Measurements from ENCODE around the gene SH3BP2. TPM values are rescaled to one million over a fixed set of nuclear protein-coding genes. Genes with fewer than 3 reads are reported as not detected.
A peak's percentile ranks its signal among the peaks of the same experiment; 100 is the strongest.

SH3BP2 gene
- total RNA-seq, 1 donor from 2014 or later: 43.2 TPM

DNA sequence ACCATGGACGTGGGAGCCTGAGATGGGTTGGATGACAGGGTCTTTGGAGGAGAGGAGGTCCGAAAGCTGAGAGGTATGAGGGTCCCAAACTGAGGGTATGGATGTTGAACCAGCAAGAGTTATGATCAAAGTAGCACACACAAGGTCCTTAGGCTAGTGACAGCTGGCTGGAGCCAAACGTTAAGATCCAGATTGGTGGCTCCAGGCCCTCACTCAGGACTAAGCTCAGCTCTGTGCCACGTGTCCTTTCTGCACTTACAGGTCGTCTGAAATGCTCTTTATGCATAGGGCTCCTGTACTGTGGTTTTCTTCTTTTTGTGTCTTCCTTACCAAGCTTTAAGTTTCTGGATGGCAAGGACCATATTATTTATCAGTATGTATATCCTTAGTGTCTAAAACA lies 86.1 kb downstream of the SH3BP2 start:
- no peak for ATAC-seq (ENCODE audit: low read depth)
- peaks cover 73% of the 10 kb centered on the region for H3K36me3 Mint-ChIP-seq (ENCODE audit: low read depth)
- intact Hi-C loops (cut with micrococcal nuclease): no loop called here
- H3K27me3 Mint-ChIP-seq: no peaks in the 10 kb centered on the region
- TF ChIP-seq, protein P1, sequence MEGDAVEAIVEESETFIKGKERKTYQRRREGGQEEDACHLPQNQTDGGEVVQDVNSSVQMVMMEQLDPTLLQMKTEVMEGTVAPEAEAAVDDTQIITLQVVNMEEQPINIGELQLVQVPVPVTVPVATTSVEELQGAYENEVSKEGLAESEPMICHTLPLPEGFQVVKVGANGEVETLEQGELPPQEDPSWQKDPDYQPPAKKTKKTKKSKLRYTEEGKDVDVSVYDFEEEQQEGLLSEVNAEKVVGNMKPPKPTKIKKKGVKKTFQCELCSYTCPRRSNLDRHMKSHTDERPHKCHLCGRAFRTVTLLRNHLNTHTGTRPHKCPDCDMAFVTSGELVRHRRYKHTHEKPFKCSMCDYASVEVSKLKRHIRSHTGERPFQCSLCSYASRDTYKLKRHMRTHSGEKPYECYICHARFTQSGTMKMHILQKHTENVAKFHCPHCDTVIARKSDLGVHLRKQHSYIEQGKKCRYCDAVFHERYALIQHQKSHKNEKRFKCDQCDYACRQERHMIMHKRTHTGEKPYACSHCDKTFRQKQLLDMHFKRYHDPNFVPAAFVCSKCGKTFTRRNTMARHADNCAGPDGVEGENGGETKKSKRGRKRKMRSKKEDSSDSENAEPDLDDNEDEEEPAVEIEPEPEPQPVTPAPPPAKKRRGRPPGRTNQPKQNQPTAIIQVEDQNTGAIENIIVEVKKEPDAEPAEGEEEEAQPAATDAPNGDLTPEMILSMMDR (IDR thresholded peaks at IDR 0.05): no peak
- H3K4me3 Mint-ChIP-seq: no peak overlapping the region
- POLR2A ChIA-PET: interaction anchor here (1.5 kb wide), 1 partner anchor 183 kb away, joined by 3 read pairs; no protein-coding TSS in a partner anchor
- H3K4me1 Mint-ChIP-seq: peaks cover 22% of the 10 kb centered on the region
- DNase-seq: no peak
- H3K27ac Mint-ChIP-seq: peak overlapping the region; percentile 48
- CTCF ChIA-PET: interaction anchor here (0.6 to 0.8 kb wide), 2 partner anchors 9 to 122 kb away, joined by 3 to 4 read pairs; no protein-coding TSS in a partner anchor
- H3K9me3 Mint-ChIP-seq: no peaks in the 10 kb centered on the region

GRCh38 chr4:2881431-2881830 lies 88.5 kb downstream of the SH3BP2 start:
- Mint-ChIP-seq H3K4me1 (peaks cover 7% of the 10 kb centered on the region), H3K9me3 (no peaks in the 10 kb centered on the region), H3K27ac (no peak overlapping the region), H3K4me3 (no peak overlapping the region), H3K36me3 (ENCODE audit: low read depth) (peaks cover 85% of the 10 kb centered on the region), H3K27me3 (no peaks in the 10 kb centered on the region)
- intact Hi-C loops (cut with micrococcal nuclease): loop anchor here (5.0 kb wide), 1 partner anchor 34 kb away; no protein-coding TSS in a partner anchor
- CTCF ChIA-PET: interaction anchor here (0.7 kb wide), 1 partner anchor 9 kb away, joined by 3 read pairs; no protein-coding TSS in a partner anchor
- TF ChIP-seq, protein P1 (IDR thresholded peaks at IDR 0.05): no peak
- POLR2A ChIA-PET: interaction anchor here (0.7 kb wide), 1 partner anchor 39 kb away, joined by 7 read pairs; no protein-coding TSS in a partner anchor
- DNase-seq: no peak
- no peak for ATAC-seq (ENCODE audit: low read depth)

DNA sequence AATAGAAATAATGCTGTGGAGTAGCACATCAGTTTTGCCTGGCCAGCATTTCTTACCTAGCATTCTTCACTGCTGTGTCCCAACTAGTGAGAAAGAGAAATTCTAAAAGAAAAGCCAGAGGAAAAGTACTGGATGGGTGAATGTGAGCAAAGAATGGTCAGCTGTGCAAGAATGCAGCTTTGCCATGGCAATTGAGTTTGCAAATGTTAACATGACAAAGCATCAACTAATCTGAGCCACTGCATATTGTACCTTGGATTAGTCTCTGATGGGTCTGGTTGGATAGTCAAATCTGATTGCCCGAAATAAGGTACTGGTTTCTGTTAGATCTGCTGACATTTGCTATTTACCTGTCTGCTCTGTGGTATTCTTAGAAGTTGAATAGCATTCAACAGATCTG lies 89.5 kb downstream of the SH3BP2 start:
- Mint-ChIP-seq H3K4me1 (peaks cover 7% of the 10 kb centered on the region), H3K4me3 (no peak overlapping the region), H3K9me3 (no peaks in the 10 kb centered on the region), H3K27ac (no peak overlapping the region), H3K36me3 (ENCODE audit: low read depth) (peaks cover 86% of the 10 kb centered on the region), H3K27me3 (no peaks in the 10 kb centered on the region)
- TF ChIP-seq, protein P1 (IDR thresholded peaks at IDR 0.05): no peak
- ChIA-PET CTCF (no interaction called here), POLR2A (no interaction called here)
- intact Hi-C loops (cut with micrococcal nuclease): loop anchor here (5.0 kb wide), 1 partner anchor 35 kb away; no protein-coding TSS in a partner anchor
- ATAC-seq (ENCODE audit: low read depth) (no peak), DNase-seq (no peak)

GRCh38 chr4:2886161-2886560 lies 93.3 kb downstream of the SH3BP2 start:
- Mint-ChIP-seq H3K4me3 (no peak overlapping the region), H3K27me3 (no peaks in the 10 kb centered on the region), H3K36me3 (ENCODE audit: low read depth) (peaks cover 72% of the 10 kb centered on the region), H3K4me1 (peaks cover 2% of the 10 kb centered on the region), H3K27ac (no peak overlapping the region), H3K9me3 (no peaks in the 10 kb centered on the region)
- TF ChIP-seq, protein P1 (IDR thresholded peaks at IDR 0.05): no peak
- ChIA-PET POLR2A (no interaction called here), CTCF (interaction anchor here (0.6 kb wide), 1 partner anchor 45 kb away, joined by 3 read pairs; no protein-coding TSS in a partner anchor)
- DNase-seq (no peak), ATAC-seq (ENCODE audit: low read depth) (no peak)
- intact Hi-C loops (cut with micrococcal nuclease): no loop called here

GRCh38 chr4:2886622-2887021 lies 93.7 kb downstream of the SH3BP2 start:
- Mint-ChIP-seq H3K27ac (no peak overlapping the region), H3K4me1 (peaks cover 3% of the 10 kb centered on the region), H3K9me3 (no peaks in the 10 kb centered on the region), H3K4me3 (no peak overlapping the region), H3K27me3 (no peaks in the 10 kb centered on the region), H3K36me3 (ENCODE audit: low read depth) (peaks cover 70% of the 10 kb centered on the region)
- POLR2A ChIA-PET: no interaction called here
- CTCF ChIA-PET: interaction anchor here (0.6 kb wide), 1 partner anchor 45 kb away, joined by 3 read pairs; no protein-coding TSS in a partner anchor
- TF ChIP-seq, protein P1 (IDR thresholded peaks at IDR 0.05): no peak
- DNase-seq (no peak), ATAC-seq (ENCODE audit: low read depth) (no peak)
- intact Hi-C loops (cut with micrococcal nuclease): no loop called here

Measured in activated B cell treated with CpG ODN at 0.5 μM for 24 hours (primary cell).